Ishikawa (cell line): ENCODE measurements around the gene SOX12.
A peak's percentile ranks its signal among the peaks of the same experiment; 100 is the strongest.

Experiments
- CEBPB ChIP-seq: IDR thresholded peaks from 2 replicates; pipeline ENCODE4 v1.6.1; 2012
- CREB1 ChIP-seq: IDR thresholded peaks from 2 replicates; pipeline ENCODE4 v1.6.1; 2012; ENCODE audit warnings: low read depth
- EGR1 ChIP-seq: IDR thresholded peaks from 2 replicates; pipeline ENCODE4 v1.6.1; 2012
- EP300 ChIP-seq: IDR thresholded peaks from 2 replicates; pipeline ENCODE4 v1.6.1; 2012; ENCODE audit warnings: borderline replicate concordance
- FOXM1 ChIP-seq: IDR thresholded peaks from 2 replicates; pipeline ENCODE4 v1.6.1; 2012; ENCODE audit warnings: low read depth, borderline replicate concordance
- MAX ChIP-seq: IDR thresholded peaks from 2 replicates; pipeline ENCODE4 v1.6.1; 2012
- NFIC ChIP-seq: IDR thresholded peaks from 2 replicates; pipeline ENCODE4 v1.6.1; 2012
- RAD21 ChIP-seq: IDR thresholded peaks from 2 replicates; pipeline ENCODE4 v1.6.1; 2012; ENCODE audit warnings: low read depth
- REST ChIP-seq: IDR thresholded peaks from 2 replicates; pipeline ENCODE4 v1.6.1; 2012; ENCODE audit warnings: low read depth, mild to moderate bottlenecking
- TAF1 ChIP-seq: IDR thresholded peaks from 2 replicates; pipeline ENCODE4 v1.6.1; 2012; ENCODE audit warnings: low read depth, mild to moderate bottlenecking
- TCF12 ChIP-seq: IDR thresholded peaks from 2 replicates; pipeline ENCODE4 v1.6.1; 2012; ENCODE audit warnings: low read depth
- TEAD4 ChIP-seq: IDR thresholded peaks from 2 replicates; pipeline ENCODE4 v1.6.1; 2012
- YY1 ChIP-seq: IDR thresholded peaks from 2 replicates; pipeline ENCODE4 v1.6.1; 2012; ENCODE audit warnings: low read depth
- ZBTB7A ChIP-seq: IDR thresholded peaks from 2 replicates; pipeline ENCODE4 v1.6.1; 2012; ENCODE audit warnings: low read depth
- TF ChIP-seq, protein P1 (sequence below): IDR thresholded peaks from 2 replicates; pipeline ENCODE4 v1.6.1; 2012

Gene SOX12

DNA sequence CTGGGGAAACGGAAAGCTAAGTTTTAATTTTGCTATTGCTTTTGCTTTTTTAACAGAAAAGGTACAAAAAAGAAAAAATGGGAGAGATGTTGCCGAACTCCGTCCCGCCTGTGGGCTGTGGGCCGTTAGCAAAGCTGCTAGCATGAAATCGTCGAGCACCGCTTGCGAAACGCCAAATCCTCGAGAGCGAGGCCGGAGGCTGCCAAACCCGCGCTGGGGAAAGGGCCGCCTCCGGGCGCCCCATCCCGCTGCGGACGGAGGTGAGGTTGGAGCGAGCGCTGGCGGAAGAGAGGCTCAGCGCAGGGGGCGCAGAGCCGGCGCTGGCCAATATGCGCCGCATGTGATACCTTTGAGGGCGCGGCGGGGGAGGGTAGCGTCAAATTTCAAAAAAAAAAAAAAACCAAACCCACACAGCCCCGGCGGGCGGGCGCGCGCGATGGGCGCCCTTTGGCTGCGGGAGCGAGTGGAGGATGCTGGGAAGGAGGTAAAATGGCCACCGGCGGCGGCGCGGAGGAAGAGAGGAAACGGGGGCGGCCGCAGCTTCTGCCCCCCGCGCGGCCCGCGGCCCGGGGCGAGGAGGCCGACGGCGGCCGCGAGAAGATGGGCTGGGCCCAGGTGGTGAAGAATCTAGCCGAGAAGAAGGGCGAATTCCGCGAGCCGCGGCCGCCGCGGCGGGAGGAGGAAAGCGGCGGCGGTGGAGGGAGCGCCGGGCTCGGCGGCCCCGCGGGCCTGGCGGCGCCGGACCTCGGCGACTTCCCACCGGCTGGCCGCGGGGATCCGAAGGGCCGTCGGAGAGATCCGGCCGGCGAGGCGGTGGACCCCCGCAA, 28.0 kb upstream of the SOX12 start, which contains the start of gene ZCCHC3:
TSS of gene ZCCHC3 (plus strand) at position 473 of the 827 bp plus-strand sequence. CDS start at position 490, 17 bp downstream.
- TF ChIP-seq TCF12: peak; percentile 80
- TF ChIP-seq, protein P1, sequence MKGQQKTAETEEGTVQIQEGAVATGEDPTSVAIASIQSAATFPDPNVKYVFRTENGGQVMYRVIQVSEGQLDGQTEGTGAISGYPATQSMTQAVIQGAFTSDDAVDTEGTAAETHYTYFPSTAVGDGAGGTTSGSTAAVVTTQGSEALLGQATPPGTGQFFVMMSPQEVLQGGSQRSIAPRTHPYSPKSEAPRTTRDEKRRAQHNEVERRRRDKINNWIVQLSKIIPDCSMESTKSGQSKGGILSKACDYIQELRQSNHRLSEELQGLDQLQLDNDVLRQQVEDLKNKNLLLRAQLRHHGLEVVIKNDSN: peak; percentile 75
- TF ChIP-seq EP300: no peak
- peak; percentile 21; the same call in 1 of the 2 replicates for TF ChIP-seq TEAD4
- TF ChIP-seq MAX: peak; percentile 97
- TF ChIP-seq YY1: peak; percentile 95
- TF ChIP-seq REST: no peak
- 0 out of 2 replicates have a peak, but pooled peaks have one; percentile 20 for TF ChIP-seq FOXM1
- peak; percentile 85 for TF ChIP-seq CEBPB
- TF ChIP-seq TAF1: peak; percentile 96
- TF ChIP-seq EGR1: peak; percentile 63; the same call in 1 of the 2 replicates
- TF ChIP-seq NFIC: peak; percentile 56; the same call in 1 of the 2 replicates
- TF ChIP-seq ZBTB7A: peak; percentile 79; the same call in 1 of the 2 replicates
- TF ChIP-seq CREB1: no peak
- peak; percentile 21; the same call in 1 of the 2 replicates for TF ChIP-seq RAD21

DNA sequence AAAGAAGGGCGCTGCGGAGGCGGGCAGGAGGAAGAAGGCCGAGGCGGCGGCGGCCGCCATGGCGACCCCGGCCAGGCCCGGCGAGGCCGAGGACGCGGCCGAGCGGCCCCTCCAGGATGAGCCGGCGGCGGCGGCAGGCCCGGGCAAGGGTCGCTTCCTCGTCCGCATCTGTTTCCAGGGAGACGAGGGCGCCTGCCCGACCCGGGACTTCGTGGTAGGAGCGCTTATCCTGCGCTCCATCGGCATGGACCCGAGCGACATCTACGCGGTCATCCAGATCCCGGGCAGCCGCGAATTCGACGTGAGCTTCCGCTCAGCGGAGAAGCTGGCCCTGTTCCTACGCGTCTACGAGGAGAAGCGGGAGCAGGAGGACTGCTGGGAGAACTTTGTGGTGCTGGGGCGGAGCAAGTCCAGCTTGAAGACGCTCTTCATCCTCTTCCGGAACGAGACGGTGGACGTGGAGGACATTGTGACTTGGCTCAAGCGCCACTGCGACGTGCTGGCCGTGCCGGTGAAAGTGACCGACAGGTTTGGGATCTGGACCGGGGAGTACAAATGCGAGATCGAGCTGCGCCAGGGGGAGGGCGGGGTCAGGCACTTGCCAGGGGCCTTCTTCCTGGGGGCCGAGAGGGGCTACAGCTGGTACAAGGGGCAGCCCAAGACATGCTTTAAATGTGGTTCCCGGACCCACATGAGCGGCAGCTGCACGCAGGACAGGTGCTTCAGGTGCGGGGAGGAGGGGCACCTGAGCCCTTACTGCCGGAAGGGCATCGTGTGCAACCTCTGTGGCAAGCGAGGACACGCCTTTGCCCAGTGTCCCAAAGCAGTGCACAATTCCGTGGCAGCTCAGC, 27.2 kb upstream of the SOX12 start:
- TF ChIP-seq FOXM1 (no peak), TAF1 (peak; percentile 59), MAX (peak; percentile 58), YY1 (peak; percentile 51), ZBTB7A (no peak), CEBPB (no peak)
- TF ChIP-seq, protein P1: 0 out of 2 replicates have a peak, but pooled peaks have one; percentile 1

DNA sequence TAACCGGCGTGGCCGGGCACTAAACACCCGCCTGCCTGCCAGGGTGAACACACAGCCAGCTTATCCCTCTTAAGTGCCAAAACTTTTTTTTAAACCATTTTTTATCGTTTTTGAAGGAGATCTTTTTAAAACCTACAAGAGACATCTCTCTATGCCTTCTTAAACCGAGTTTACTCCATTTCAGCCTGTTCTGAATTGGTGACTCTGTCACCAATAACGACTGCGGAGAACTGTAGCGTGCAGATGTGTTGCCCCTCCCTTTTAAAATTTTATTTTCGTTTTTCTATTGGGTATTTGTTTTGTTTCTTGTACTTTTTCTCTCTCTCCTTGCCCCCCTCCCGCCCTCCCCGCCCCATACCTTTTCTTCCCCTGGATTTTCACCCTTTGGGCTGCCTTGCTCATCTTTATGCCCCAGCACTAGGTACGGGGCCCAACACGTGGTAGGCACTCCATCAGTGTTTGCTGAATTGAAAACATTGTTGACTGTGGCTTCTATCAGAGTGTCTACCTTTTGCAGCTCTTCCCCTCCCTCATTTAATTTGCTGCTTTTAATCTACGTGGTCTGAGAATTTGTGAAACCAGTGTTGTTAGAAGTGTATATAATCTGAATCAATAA, 26.5 kb upstream of the SOX12 start:
- no peak for TF ChIP-seq CREB1
- TF ChIP-seq EP300: no peak

- TF ChIP-seq ZBTB7A (no peak), TCF12 (no peak), YY1 (no peak), FOXM1 (no peak), TEAD4 (no peak), TAF1 (no peak), CEBPB (no peak), REST (no peak), CREB1 (no peak), MAX (no peak), EGR1 (no peak), EP300 (no peak), RAD21 (no peak), NFIC (no peak)
- TF ChIP-seq, protein P1: no peak
These were observed 24.9 kb upstream of the SOX12 start for GRCh38 chr20:300345-300990.
